ENCODE results near the gene ATG16L2. TPM values are rescaled to one million over a fixed set of nuclear protein-coding genes. Genes with fewer than 3 reads are reported as not detected.
"Not testable (repeated sequence)": the region's sequence is repeated elsewhere in the genome, so short reads cannot be mapped to it uniquely, and the experiment has no call there.

The ATG16L2 gene
- total RNA-seq, 1 experiment from 2014 or later: 16.2 TPM

DNA sequence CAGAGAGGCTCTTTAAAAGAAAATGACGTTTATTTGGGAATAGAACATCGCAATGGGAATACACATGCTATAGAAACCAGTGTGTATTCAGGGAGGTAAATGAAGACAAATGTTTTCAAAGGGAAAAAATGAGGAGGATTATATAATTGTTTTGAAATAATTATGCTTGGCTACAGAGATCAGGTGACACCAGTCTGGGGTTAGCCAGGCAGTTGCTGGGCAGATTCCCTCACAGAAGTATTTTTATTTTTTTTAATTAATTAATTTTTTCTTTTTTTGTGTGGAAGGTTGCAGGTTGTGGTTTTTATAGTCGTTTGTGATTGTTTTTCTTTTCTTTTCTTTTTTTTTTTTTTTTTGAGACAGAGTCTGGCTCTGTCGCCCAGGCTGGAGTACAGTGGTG lies 14.8 kb upstream of the ATG16L2 start:
- Histone ChIP-seq H3K79me2 (ENCODE audit: low read length) (no peaks in the 10 kb centered on the region), H3K27me3 (ENCODE audit: low read length) (no peaks in the 10 kb centered on the region), H3K4me3 (ENCODE audit: low read length) (no peak overlapping the region), H3K9me3 (ENCODE audit: low read length) (no peaks in the 10 kb centered on the region), H2AFZ (ENCODE audit: low read length) (no peak overlapping the region), H4K20me1 (ENCODE audit: low read length) (no peaks in the 10 kb centered on the region), H3K27ac (ENCODE audit: low read length) (no peak overlapping the region), H3K9ac (ENCODE audit: low read length) (no peak overlapping the region), H3K36me3 (ENCODE audit: low read depth, low read length) (no peaks in the 10 kb centered on the region), H3K4me2 (ENCODE audit: low read length) (no peak overlapping the region), H3K9me2 (replicated peaks; ENCODE audit: low read length) (no peaks in the 10 kb centered on the region), H3K4me1 (ENCODE audit: insufficient read depth, low read length) (peaks cover 2% of the 10 kb centered on the region), H3F3A (ENCODE audit: low read length, unreplicated experiment) (no peaks in the 10 kb centered on the region)
- no peak for ATAC-seq
- intact Hi-C loops (cut with micrococcal nuclease): no loop called here
- no peak for DNase-seq
- CTCF ChIA-PET: no interaction called here
- POLR2A ChIA-PET (ENCODE audit: unreplicated experiment): interaction anchor here (0.6 kb wide), 1 partner anchor 21 kb away, joined by 8 read pairs; no protein-coding TSS in a partner anchor
- BruUV-seq (replicated peaks): no TSS peak
- TF ChIP-seq EZH2 (IDR thresholded peaks at IDR 0.05; ENCODE audit: low read length, unreplicated experiment): no peak
- TF ChIP-seq EZH2phosphoT487 (IDR thresholded peaks at IDR 0.05; ENCODE audit: borderline replicate concordance, low read length): no peak
- TF ChIP-seq CTCF (conservative IDR thresholded peaks at IDR 0.05; ENCODE audit: low read depth, low read length): no peak

GRCh38 chr11:72802822-72803221 lies 11.4 kb upstream of the ATG16L2 start:
- TF ChIP-seq EZH2 (IDR thresholded peaks at IDR 0.05; ENCODE audit: low read length, unreplicated experiment) (no peak), EZH2phosphoT487 (IDR thresholded peaks at IDR 0.05; ENCODE audit: borderline replicate concordance, low read length) (no peak), CTCF (conservative IDR thresholded peaks at IDR 0.05; ENCODE audit: low read depth, low read length) (no peak)
- Histone ChIP-seq H3K9ac (ENCODE audit: low read length) (no peak overlapping the region), H2AFZ (ENCODE audit: low read length) (no peak overlapping the region), H3K9me3 (ENCODE audit: low read length) (no peaks in the 10 kb centered on the region), H3K79me2 (ENCODE audit: low read length) (no peaks in the 10 kb centered on the region), H3F3A (ENCODE audit: low read length, unreplicated experiment) (no peaks in the 10 kb centered on the region), H3K9me2 (replicated peaks; ENCODE audit: low read length) (no peaks in the 10 kb centered on the region), H3K27ac (ENCODE audit: low read length) (no peak overlapping the region), H3K36me3 (ENCODE audit: low read depth, low read length) (no peaks in the 10 kb centered on the region), H3K4me2 (ENCODE audit: low read length) (no peak overlapping the region), H4K20me1 (ENCODE audit: low read length) (no peaks in the 10 kb centered on the region), H3K4me3 (ENCODE audit: low read length) (no peak overlapping the region), H3K27me3 (ENCODE audit: low read length) (no peaks in the 10 kb centered on the region), H3K4me1 (ENCODE audit: insufficient read depth, low read length) (peaks cover 2% of the 10 kb centered on the region; the same call in 1 of the 2 replicates)
- no TSS peak for BruUV-seq (replicated peaks)
- DNase-seq: no peak
- ChIA-PET POLR2A (ENCODE audit: unreplicated experiment) (no interaction called here), CTCF (no interaction called here)
- intact Hi-C loops (cut with micrococcal nuclease): no loop called here
- ATAC-seq: no peak

GRCh38 chr11:72805216-72805615 lies 9.0 kb upstream of the ATG16L2 start:
- Histone ChIP-seq H4K20me1 (ENCODE audit: low read length) (no peaks in the 10 kb centered on the region), H3K9me2 (replicated peaks; ENCODE audit: low read length) (no peaks in the 10 kb centered on the region), H3K9me3 (ENCODE audit: low read length) (no peaks in the 10 kb centered on the region), H3K27ac (ENCODE audit: low read length) (no peak overlapping the region), H3K9ac (ENCODE audit: low read length) (no peak overlapping the region), H3K36me3 (ENCODE audit: low read depth, low read length) (peaks cover under 1% of the 10 kb centered on the region; the same call in 1 of the 2 replicates), H3K27me3 (ENCODE audit: low read length) (no peaks in the 10 kb centered on the region), H3F3A (ENCODE audit: low read length, unreplicated experiment) (no peaks in the 10 kb centered on the region), H3K4me1 (ENCODE audit: insufficient read depth, low read length) (peaks cover 2% of the 10 kb centered on the region; the same call in 1 of the 2 replicates), H3K4me3 (ENCODE audit: low read length) (no peak overlapping the region), H2AFZ (ENCODE audit: low read length) (no peak overlapping the region), H3K4me2 (ENCODE audit: low read length) (no peak overlapping the region), H3K79me2 (ENCODE audit: low read length) (no peaks in the 10 kb centered on the region)
- intact Hi-C loops (cut with micrococcal nuclease): no loop called here
- BruUV-seq (replicated peaks): no TSS peak
- TF ChIP-seq EZH2phosphoT487 (IDR thresholded peaks at IDR 0.05; ENCODE audit: borderline replicate concordance, low read length) (no peak), EZH2 (IDR thresholded peaks at IDR 0.05; ENCODE audit: low read length, unreplicated experiment) (no peak), CTCF (conservative IDR thresholded peaks at IDR 0.05; ENCODE audit: low read depth, low read length) (no peak)
- ATAC-seq (no peak), DNase-seq (no peak)
- POLR2A ChIA-PET (ENCODE audit: unreplicated experiment): no interaction called here
- CTCF ChIA-PET: no interaction called here

GRCh38 chr11:72806378-72806777 lies 7.8 kb upstream of the ATG16L2 start:
- H3K4me3 ChIP-seq (ENCODE audit: low read length); H3K36me3 ChIP-seq (ENCODE audit: low read depth, low read length); ATAC-seq; CTCF ChIA-PET; BruUV-seq (replicated peaks); H3K79me2 ChIP-seq (ENCODE audit: low read length); H3F3A ChIP-seq (ENCODE audit: low read length, unreplicated experiment); H3K27ac ChIP-seq (ENCODE audit: low read length); intact Hi-C loops (cut with micrococcal nuclease); DNase-seq; H3K4me1 ChIP-seq (ENCODE audit: insufficient read depth, low read length); H3K9me2 ChIP-seq (replicated peaks; ENCODE audit: low read length); H2AFZ ChIP-seq (ENCODE audit: low read length); H3K4me2 ChIP-seq (ENCODE audit: low read length); POLR2A ChIA-PET (ENCODE audit: unreplicated experiment); H3K27me3 ChIP-seq (ENCODE audit: low read length); H3K9ac ChIP-seq (ENCODE audit: low read length); H4K20me1 ChIP-seq (ENCODE audit: low read length); H3K9me3 ChIP-seq (ENCODE audit: low read length): not testable (repeated sequence)
